GM12878 (cell line): Measurements from ENCODE around the gene CASK.

Experiments used
- POLR2A ChIP-seq: IDR thresholded peaks from 2 replicates; pipeline ENCODE4 v1.6.1; 2011; ENCODE audit warnings: low read depth, mild to moderate bottlenecking, low read length
- TF ChIP-seq, protein P1 (sequence below), 3 experiments: IDR thresholded peaks in 2 of 3; conservative IDR thresholded peaks in 1 of 3; 2 replicates each; pipeline ENCODE4 v1.5.1; 2011; ENCODE audit warnings: low read depth in 3 of 3, low read length in 3 of 3, mild to moderate bottlenecking in 3 of 3, control low read depth in 2 of 3, moderate library complexity in 2 of 3, inconsistent platforms in 1 of 3, mixed read lengths in 1 of 3; ENCODE audit not compliant: control insufficient read depth in 2 of 3, insufficient read depth in 1 of 3; ENCODE audit errors: extremely low read depth in 1 of 3

DNA sequence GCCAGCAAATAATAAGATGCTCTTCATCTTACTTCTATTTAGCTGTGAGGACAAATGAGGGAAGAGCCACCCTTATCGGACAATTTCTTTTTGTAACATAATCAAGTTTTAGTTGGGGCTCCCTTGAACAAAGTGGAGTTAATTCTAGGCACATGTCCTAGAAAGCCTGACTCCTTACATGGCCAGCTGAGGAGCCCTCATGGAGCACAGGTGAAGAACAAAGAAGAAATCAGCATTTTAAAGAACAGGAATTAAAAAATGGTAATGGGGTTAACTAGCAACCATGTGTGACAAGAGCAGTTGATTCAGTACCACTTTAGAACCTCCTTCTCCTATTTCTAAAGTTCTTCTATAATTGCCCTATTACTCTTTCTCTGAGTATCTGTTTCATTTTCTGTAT, 183.5 kb downstream of the CASK start:
- TF ChIP-seq POLR2A, result no peak
- TF ChIP-seq, protein P1, sequence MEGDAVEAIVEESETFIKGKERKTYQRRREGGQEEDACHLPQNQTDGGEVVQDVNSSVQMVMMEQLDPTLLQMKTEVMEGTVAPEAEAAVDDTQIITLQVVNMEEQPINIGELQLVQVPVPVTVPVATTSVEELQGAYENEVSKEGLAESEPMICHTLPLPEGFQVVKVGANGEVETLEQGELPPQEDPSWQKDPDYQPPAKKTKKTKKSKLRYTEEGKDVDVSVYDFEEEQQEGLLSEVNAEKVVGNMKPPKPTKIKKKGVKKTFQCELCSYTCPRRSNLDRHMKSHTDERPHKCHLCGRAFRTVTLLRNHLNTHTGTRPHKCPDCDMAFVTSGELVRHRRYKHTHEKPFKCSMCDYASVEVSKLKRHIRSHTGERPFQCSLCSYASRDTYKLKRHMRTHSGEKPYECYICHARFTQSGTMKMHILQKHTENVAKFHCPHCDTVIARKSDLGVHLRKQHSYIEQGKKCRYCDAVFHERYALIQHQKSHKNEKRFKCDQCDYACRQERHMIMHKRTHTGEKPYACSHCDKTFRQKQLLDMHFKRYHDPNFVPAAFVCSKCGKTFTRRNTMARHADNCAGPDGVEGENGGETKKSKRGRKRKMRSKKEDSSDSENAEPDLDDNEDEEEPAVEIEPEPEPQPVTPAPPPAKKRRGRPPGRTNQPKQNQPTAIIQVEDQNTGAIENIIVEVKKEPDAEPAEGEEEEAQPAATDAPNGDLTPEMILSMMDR (IDR thresholded peaks at IDR 0.05 in 2 of 3, conservative IDR thresholded peaks at IDR 0.05 in 1 of 3; ENCODE audit: control insufficient read depth in 2 of 3, extremely low read depth in 1 of 3, insufficient read depth in 1 of 3, low read depth in 3 of 3, low read length in 3 of 3), result no peak
